Lower lobe of right lung (tissue), 2 donors: ENCODE measurements around the gene MOAP1. TPM values are rescaled to one million over a fixed set of nuclear protein-coding genes. Genes with fewer than 3 reads are reported as not detected.

Experiments
- ATAC-seq, 2 donors: fragments of 200-7000 bp; cut with Tn5 transposase; one replicate each; pipeline ENCODE4 v1.9.1; 2020 to 2022; ENCODE audit warnings: mild to moderate bottlenecking in 2 of 2, moderate library complexity in 2 of 2
- DNase-seq: peaks from one replicate; pipeline ENCODE4 v3.0.0-alpha.2; 2020
- H3K27ac ChIP-seq: fragments of 200-600 bp; one replicate; pipeline ENCODE4 v1.8.0; 2022
- H3K27me3 ChIP-seq: fragments of 200-600 bp; one replicate; pipeline ENCODE4 v1.8.0; 2022; ENCODE audit warnings: low read depth
- H3K36me3 ChIP-seq: fragments of 200-600 bp; one replicate; pipeline ENCODE4 v1.8.0; 2022; ENCODE audit warnings: mild to moderate bottlenecking
- H3K4me1 ChIP-seq: fragments of 200-600 bp; one replicate; pipeline ENCODE4 v1.8.0; 2022
- H3K4me3 ChIP-seq: fragments of 200-600 bp; one replicate; pipeline ENCODE4 v1.8.0; 2022; ENCODE audit warnings: mild to moderate bottlenecking
- H3K9me3 ChIP-seq: fragments of 200-600 bp; one replicate; pipeline ENCODE4 v1.8.0; 2022
- intact Hi-C: fragments of 100-400 bp; cut with DNase I; formaldehyde crosslinking; loops from one replicate; pipeline ENCODE4 v1.11.0; 2022
- total RNA-seq: library from RNA; stranded (reverse); fragmentation: NEBNext Ultra II Directional; extraction: Animal tissue kit (Norgen Biotek cat#: 25700); gene quantifications from one replicate; pipeline ENCODE4 v1.2.1, GENCODE V29; 2021
- TF ChIP-seq, protein P1 (sequence below): fragments of 200-600 bp; IDR thresholded peaks from one replicate; pipeline ENCODE4 v1.8.0; 2022; ENCODE audit warnings: antibody characterized with exemption, mild to moderate bottlenecking
- donor health status: DM: no; HTN: yes; CAD: no; lungs with severe emphysema.

Gene MOAP1
- total RNA-seq, 1 donor from 2014 or later, result 30.3 TPM

GRCh38 chr14:93132472-93133065 is 52.1 kb downstream of the MOAP1 start:
- intact Hi-C loops, result loop anchor here (10.0 kb wide), 1 partner anchor 178 kb away; no protein-coding TSS in a partner anchor
- Histone ChIP-seq H3K36me3 (no peaks in the 10 kb centered on the region), H3K4me1 (peaks cover 24% of the 10 kb centered on the region), H3K27me3 (no peaks in the 10 kb centered on the region), H3K4me3 (no peak overlapping the region), H3K9me3 (no peaks in the 10 kb centered on the region), H3K27ac (peak overlapping the region; percentile 48)
- TF ChIP-seq, protein P1, sequence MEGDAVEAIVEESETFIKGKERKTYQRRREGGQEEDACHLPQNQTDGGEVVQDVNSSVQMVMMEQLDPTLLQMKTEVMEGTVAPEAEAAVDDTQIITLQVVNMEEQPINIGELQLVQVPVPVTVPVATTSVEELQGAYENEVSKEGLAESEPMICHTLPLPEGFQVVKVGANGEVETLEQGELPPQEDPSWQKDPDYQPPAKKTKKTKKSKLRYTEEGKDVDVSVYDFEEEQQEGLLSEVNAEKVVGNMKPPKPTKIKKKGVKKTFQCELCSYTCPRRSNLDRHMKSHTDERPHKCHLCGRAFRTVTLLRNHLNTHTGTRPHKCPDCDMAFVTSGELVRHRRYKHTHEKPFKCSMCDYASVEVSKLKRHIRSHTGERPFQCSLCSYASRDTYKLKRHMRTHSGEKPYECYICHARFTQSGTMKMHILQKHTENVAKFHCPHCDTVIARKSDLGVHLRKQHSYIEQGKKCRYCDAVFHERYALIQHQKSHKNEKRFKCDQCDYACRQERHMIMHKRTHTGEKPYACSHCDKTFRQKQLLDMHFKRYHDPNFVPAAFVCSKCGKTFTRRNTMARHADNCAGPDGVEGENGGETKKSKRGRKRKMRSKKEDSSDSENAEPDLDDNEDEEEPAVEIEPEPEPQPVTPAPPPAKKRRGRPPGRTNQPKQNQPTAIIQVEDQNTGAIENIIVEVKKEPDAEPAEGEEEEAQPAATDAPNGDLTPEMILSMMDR, result peak; percentile 38
- no peak for DNase-seq
- peak; percentile 65 to 79 for ATAC-seq

Other genes starting within 250 kb of the MOAP1 start
- gene ITPK1, start 69.0 kb downstream of the MOAP1 start, total RNA-seq, result 129 TPM
- 43.9 TPM for gene LYSET, start 420 bp upstream of the MOAP1 start, total RNA-seq
- 12.9 TPM for gene GON7, start 22.2 kb upstream of the MOAP1 start, total RNA-seq
- 14.5 TPM for gene UBR7, start 22.4 kb upstream of the MOAP1 start, total RNA-seq
- 39.4 TPM for gene BTBD7, start 148.1 kb upstream of the MOAP1 start, total RNA-seq
- gene COX8C, start 162.3 kb upstream of the MOAP1 start, total RNA-seq, result not detected
- 0.18 TPM for gene UNC79, start 246.0 kb upstream of the MOAP1 start, total RNA-seq